PFSK-1 (cell line): ENCODE results near the gene SPRR3.

Experiments used
- FOXP2 ChIP-seq: optimal IDR thresholded peaks from 2 replicates; pipeline ENCODE3; 2011; ENCODE audit warnings: borderline replicate concordance, control low read depth, inconsistent platforms; ENCODE audit not compliant: insufficient read depth; ENCODE audit errors: extremely low read length, extremely low read depth
- POLR2AphosphoS5 ChIP-seq: IDR thresholded peaks from 2 replicates; pipeline ENCODE4 v1.6.1; 2012; ENCODE audit warnings: low read depth, mild to moderate bottlenecking, control low read depth, low read length, moderate library complexity
- SIN3A ChIP-seq: IDR thresholded peaks from 2 replicates; pipeline ENCODE4 v1.6.1; 2012; ENCODE audit warnings: mild to moderate bottlenecking, low read length, moderate library complexity, borderline replicate concordance; ENCODE audit not compliant: insufficient read depth
- TAF1 ChIP-seq: IDR thresholded peaks from 2 replicates; pipeline ENCODE4 v1.6.1; 2012; ENCODE audit warnings: low read length, control low read depth, borderline replicate concordance; ENCODE audit not compliant: insufficient read depth
- TF ChIP-seq, protein P1 (sequence below), 2 experiments: IDR thresholded peaks; 2 replicates each; pipeline versions ENCODE4 v1.6.1 to v1.8.0; 2011 to 2012; ENCODE audit warnings: low read depth in 2 of 2, low read length in 2 of 2, control low read depth in 1 of 2, inconsistent platforms in 1 of 2, mild to moderate bottlenecking in 1 of 2, moderate library complexity in 1 of 2; ENCODE audit not compliant: insufficient read depth in 1 of 2

DNA sequence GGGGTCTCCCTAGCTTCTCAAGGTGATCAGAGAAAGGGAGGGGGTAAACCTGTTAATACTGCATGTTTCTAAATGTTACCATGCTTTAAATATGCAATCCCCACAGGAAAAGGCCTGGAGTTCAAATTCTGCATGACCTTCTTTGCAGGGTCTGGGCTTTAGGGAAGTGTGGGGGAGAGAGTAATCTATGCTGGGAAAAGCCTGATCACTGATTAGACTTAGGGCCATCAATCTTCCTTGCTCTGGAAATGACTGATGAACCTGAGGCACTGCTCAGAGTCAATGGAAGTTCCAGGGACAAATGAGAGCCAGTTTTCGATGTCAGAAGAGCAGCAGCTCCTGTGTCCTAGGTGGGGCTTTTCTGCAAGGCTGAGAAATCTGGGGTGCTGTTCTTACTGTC is 20.9 kb upstream of the SPRR3 start:
- TF ChIP-seq, protein P1, sequence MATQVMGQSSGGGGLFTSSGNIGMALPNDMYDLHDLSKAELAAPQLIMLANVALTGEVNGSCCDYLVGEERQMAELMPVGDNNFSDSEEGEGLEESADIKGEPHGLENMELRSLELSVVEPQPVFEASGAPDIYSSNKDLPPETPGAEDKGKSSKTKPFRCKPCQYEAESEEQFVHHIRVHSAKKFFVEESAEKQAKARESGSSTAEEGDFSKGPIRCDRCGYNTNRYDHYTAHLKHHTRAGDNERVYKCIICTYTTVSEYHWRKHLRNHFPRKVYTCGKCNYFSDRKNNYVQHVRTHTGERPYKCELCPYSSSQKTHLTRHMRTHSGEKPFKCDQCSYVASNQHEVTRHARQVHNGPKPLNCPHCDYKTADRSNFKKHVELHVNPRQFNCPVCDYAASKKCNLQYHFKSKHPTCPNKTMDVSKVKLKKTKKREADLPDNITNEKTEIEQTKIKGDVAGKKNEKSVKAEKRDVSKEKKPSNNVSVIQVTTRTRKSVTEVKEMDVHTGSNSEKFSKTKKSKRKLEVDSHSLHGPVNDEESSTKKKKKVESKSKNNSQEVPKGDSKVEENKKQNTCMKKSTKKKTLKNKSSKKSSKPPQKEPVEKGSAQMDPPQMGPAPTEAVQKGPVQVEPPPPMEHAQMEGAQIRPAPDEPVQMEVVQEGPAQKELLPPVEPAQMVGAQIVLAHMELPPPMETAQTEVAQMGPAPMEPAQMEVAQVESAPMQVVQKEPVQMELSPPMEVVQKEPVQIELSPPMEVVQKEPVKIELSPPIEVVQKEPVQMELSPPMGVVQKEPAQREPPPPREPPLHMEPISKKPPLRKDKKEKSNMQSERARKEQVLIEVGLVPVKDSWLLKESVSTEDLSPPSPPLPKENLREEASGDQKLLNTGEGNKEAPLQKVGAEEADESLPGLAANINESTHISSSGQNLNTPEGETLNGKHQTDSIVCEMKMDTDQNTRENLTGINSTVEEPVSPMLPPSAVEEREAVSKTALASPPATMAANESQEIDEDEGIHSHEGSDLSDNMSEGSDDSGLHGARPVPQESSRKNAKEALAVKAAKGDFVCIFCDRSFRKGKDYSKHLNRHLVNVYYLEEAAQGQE (IDR thresholded peaks at IDR 0.05; ENCODE audit: insufficient read depth in 1 of 2, low read depth in 2 of 2, low read length in 2 of 2), result no peak
- TF ChIP-seq POLR2AphosphoS5 (no peak), SIN3A (no peak), TAF1 (no peak), FOXP2 (no peak)
